CD4-positive, CD25-positive, alpha-beta regulatory T cell (primary cell): ENCODE results near the gene GJA1. TPM values are rescaled to one million over a fixed set of nuclear protein-coding genes. Genes with fewer than 3 reads are reported as not detected.

ENCODE experiments used
- ATAC-seq, 2 donors: fragments of 150-1000 bp; cut with Tn5 transposase; one replicate each; pipeline ENCODE4 v1.10.0; 2021; ENCODE audit warnings: low read depth in 2 of 2, moderate number of reproducible peaks in 2 of 2, moderate library complexity in 1 of 2
- DNase-seq, 3 donors: peaks; one replicate each; pipeline versions ENCODE4 v3.0.0 to v3.0.0-alpha.2; 2012 to 2022; ENCODE audit warnings: mixed read lengths in 1 of 3
- H3K27ac ChIP-seq: one replicate; pipeline ENCODE4 v1.7.0; 2013; ENCODE audit warnings: mild to moderate bottlenecking, low read length; ENCODE audit not compliant: insufficient read depth, poor library complexity, severe bottlenecking
- H3K27me3 ChIP-seq: one replicate; pipeline ENCODE4 v1.7.0; 2013; ENCODE audit warnings: low read length; ENCODE audit not compliant: control insufficient read depth, insufficient read depth
- H3K36me3 ChIP-seq: one replicate; pipeline ENCODE4 v1.7.0; 2013; ENCODE audit warnings: mild to moderate bottlenecking, low read length, moderate library complexity; ENCODE audit not compliant: control insufficient read depth, insufficient read depth
- H3K4me1 ChIP-seq: 2 replicates; pipeline ENCODE4 v1.7.0; 2013; ENCODE audit warnings: mild to moderate bottlenecking, low read length; ENCODE audit not compliant: insufficient read depth, control insufficient read depth, poor library complexity, severe bottlenecking
- H3K4me3 ChIP-seq: one replicate; pipeline ENCODE4 v1.7.0; 2013; ENCODE audit warnings: low read depth, mild to moderate bottlenecking, low read length, moderate library complexity
- H3K9me3 ChIP-seq, 2 experiments: 1 replicate in 1 of 2; 2 replicates in 1 of 2; pipeline ENCODE4 v1.7.0; 2013; ENCODE audit warnings: low read length in 2 of 2, mild to moderate bottlenecking in 1 of 2, moderate library complexity in 1 of 2; ENCODE audit not compliant: control insufficient read depth in 2 of 2
- H3K27ac Mint-ChIP-seq, 3 donors: one replicate each; pipeline ENCODE4 v1.8.0; 2020 to 2022; ENCODE audit warnings: mild to moderate bottlenecking in 3 of 3, mixed read lengths in 3 of 3, moderate library complexity in 2 of 3
- H3K27me3 Mint-ChIP-seq: one replicate; pipeline ENCODE4 v1.8.0; 2022; ENCODE audit warnings: mild to moderate bottlenecking, mixed read lengths
- H3K36me3 Mint-ChIP-seq: one replicate; pipeline ENCODE4 v1.8.0; 2020; ENCODE audit warnings: mixed read lengths
- H3K4me1 Mint-ChIP-seq, 4 donors: one replicate each; pipeline ENCODE4 v1.8.0; 2020 to 2022; ENCODE audit warnings: mixed read lengths in 4 of 4, mild to moderate bottlenecking in 1 of 4
- H3K4me3 Mint-ChIP-seq, 4 donors: one replicate each; pipeline ENCODE4 v1.8.0; 2020 to 2022; ENCODE audit warnings: mild to moderate bottlenecking in 4 of 4, mixed read lengths in 4 of 4, moderate library complexity in 3 of 4
- H3K9me3 Mint-ChIP-seq, 7 donors: one replicate each; pipeline ENCODE4 v1.8.0; 2020 to 2022; ENCODE audit warnings: mixed read lengths in 7 of 7, mild to moderate bottlenecking in 3 of 7, moderate library complexity in 2 of 7
- polyA plus RNA-seq, 4 donors: library from polyadenylated mRNA; unstranded; fragments of 300-500 nt; fragmentation: Illumina TruSeq; gene quantifications; one replicate each; pipeline ENCODE4 v1.2.3, GENCODE V29; 2021
- total RNA-seq: library from RNA; stranded (reverse); gene quantifications from one replicate; pipeline ENCODE4 v1.2.3, GENCODE V29; 2022

Gene GJA1
- total and polyA plus RNA-seq, 5 donors from 2014 or later = not detected

DNA sequence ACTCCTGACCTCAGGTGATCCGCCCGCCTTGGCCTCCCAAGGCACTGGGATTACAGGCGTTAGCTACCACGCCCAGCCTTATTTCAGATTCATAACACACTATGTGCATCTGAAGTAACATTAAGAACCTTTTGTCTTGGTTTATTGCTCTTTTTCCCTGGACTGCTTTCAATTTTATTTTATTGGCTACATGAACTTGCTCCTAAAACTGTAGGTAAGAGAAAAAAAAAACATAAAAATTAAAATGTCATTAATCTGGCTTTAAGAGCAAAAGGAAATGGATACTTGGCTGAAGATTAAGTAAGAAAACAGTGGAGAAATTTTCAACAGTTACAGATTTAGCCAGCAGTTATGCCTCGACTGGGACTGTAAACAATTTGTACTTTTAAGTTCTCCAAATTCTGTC lies 62.5 kb downstream of the GJA1 start:
- H3K27me3 Mint-ChIP-seq = no peaks in the 10 kb centered on the region
- H3K4me1 ChIP-seq = no peaks in the 10 kb centered on the region
- no peak overlapping the region for H3K4me3 Mint-ChIP-seq
- no peak overlapping the region for H3K27ac ChIP-seq
- no peaks in the 10 kb centered on the region for H3K36me3 Mint-ChIP-seq
- no peak overlapping the region for H3K4me3 ChIP-seq
- no peak for DNase-seq
- ATAC-seq = no peak
- no peaks in the 10 kb centered on the region for H3K36me3 ChIP-seq
- H3K27me3 ChIP-seq = no peaks in the 10 kb centered on the region
- no peaks in the 10 kb centered on the region for H3K9me3 ChIP-seq
- no peak overlapping the region for H3K27ac Mint-ChIP-seq
- peaks cover 0 to 4% (median 0%) of the 10 kb centered on the region in 7 donors for H3K9me3 Mint-ChIP-seq
- no peaks in the 10 kb centered on the region for H3K4me1 Mint-ChIP-seq

- H3K4me1 Mint-ChIP-seq = no peaks in the 10 kb centered on the region
- H3K4me3 ChIP-seq = no peak overlapping the region
- H3K9me3 Mint-ChIP-seq = peaks cover 0 to 4% (median 0%) of the 10 kb centered on the region in 7 donors
- no peaks in the 10 kb centered on the region for H3K4me1 ChIP-seq
- no peak overlapping the region for H3K27ac ChIP-seq
- no peaks in the 10 kb centered on the region for H3K27me3 ChIP-seq
- no peaks in the 10 kb centered on the region for H3K36me3 ChIP-seq
- no peak overlapping the region for H3K27ac Mint-ChIP-seq
- H3K9me3 ChIP-seq = no peaks in the 10 kb centered on the region
- DNase-seq = no peak
- no peaks in the 10 kb centered on the region for H3K36me3 Mint-ChIP-seq
- ATAC-seq = no peak
- no peak overlapping the region for H3K4me3 Mint-ChIP-seq
- no peaks in the 10 kb centered on the region for H3K27me3 Mint-ChIP-seq
Measured at GRCh38 chr6:121498481-121499276, 63.2 kb downstream of the GJA1 start.

Other genes starting within 250 kb of the GJA1 start
- gene TBC1D32, start 101.2 kb upstream of the GJA1 start, total RNA-seq = 6.0 TPM
- 1 to 10 TPM; 2.2 to 3.0 (median 2.6) TPM for gene TBC1D32, start 101.2 kb upstream of the GJA1 start, polyA plus RNA-seq